Activated T-cell treated with anti-CD3 and anti-CD28 coated beads for 48 hours (primary cell): ENCODE results near the gene TMEM266.

Experiments
- DNase-seq: peaks from one replicate; pipeline ENCODE4 v3.0.0-alpha.2; 2020; ENCODE audit warnings: low read depth

TMEM266 gene

DNA sequence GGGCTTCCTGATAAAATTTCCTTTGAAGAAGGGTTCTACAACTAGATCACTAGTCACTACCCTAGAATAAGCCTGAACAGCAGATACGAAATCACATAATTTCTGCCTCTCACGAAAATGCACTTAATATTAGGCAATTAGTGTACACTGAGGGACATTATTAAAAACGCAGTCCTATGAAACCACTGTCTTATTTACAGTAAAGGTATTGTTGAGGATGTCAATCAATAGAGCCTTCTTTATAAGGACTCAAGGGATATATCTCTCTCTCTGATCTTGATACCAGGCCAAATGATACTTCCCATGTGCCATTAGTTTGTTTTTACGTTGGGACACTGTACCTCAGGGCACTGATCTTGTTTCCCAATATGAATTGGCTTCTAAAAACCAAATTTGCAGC is 191.9 kb downstream of the TMEM266 start:
- no peak for DNase-seq

DNA sequence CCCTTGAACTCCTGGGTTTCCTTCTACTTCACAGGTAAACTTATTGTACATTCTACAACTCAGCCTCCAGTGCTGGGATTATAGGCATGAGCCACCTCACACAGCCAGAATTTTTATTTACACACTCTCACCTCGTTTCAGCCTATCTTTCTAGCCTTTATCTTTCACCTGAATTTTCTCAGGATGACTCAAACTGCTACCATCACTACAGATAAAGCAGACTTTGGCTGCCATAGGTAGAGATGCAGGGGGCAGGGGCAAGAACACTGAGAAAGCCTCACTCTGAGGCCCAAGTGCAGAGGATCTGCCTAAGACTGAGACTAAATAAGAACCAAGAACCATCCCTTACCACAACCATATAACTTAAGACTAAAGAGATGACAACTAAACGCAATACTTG is 192.5 kb downstream of the TMEM266 start:
- no peak for DNase-seq

DNA sequence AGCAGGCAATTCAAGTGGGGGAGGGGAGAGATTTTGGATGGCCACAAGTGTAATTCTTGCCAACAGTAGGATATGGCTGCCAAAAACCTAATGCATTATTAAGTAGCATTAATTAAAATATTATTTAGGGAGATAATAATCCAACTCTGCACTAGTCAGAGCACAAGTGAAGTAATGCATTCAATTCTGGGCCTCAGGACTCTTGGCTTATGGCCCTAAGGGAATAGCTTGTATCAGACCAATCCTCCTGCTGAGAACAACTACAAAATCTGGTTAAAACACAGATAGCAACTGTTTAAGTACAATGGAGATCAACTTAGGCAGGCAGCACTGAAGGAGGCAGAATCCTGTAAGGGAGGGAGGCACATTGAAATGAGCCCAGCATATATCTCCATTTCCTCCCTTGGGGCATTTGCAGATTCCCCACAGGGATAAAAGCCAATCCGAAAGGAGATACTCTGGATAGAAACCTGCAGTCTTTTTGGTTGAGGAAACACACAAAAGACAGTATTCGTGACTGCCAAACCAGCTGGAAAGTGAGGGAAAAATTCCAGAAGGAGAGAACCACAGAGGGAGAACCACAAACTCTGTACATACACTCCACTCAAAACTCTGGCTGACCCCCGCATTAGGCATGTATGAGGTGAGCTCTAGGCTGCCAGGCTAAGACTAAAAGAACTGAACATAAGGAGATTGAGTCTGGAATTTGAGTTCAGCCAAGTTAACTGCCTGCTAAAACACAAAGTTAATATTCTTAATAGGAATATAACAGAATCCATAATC is 194.1 kb downstream of the TMEM266 start:
- no peak for DNase-seq
